Heart left ventricle (tissue), 16 donors: Measurements from ENCODE around the gene ZNF410. TPM values are rescaled to one million over a fixed set of nuclear protein-coding genes. Genes with fewer than 3 reads are reported as not detected.

ENCODE experiments used
- ATAC-seq, 4 donors: fragments of 200-7000 bp; cut with Tn5 transposase; one replicate each; pipeline ENCODE4 v1.9.1; 2020 to 2022; ENCODE audit warnings: moderate library complexity in 4 of 4, mild to moderate bottlenecking in 3 of 4, moderate number of reproducible peaks in 1 of 4
- DNase-seq, 5 donors: peaks; one replicate each; pipeline ENCODE4 v3.0.0-alpha.2; 2020
- H3K27ac ChIP-seq, 12 donors: fragments of 200-600 bp; sonication (generic) in 4 of 12; one replicate each; pipeline versions ENCODE4 v1.5.0 to v1.8.0; 2016 to 2022; ENCODE audit warnings: mild to moderate bottlenecking in 2 of 12
- H3K27me3 ChIP-seq, 9 donors: fragments of 200-600 bp; sonication (generic) in 2 of 9; one replicate each; pipeline versions ENCODE4 v1.5.1 to v1.8.0; 2016 to 2022; ENCODE audit warnings: mild to moderate bottlenecking in 3 of 9
- H3K36me3 ChIP-seq, 9 donors: fragments of 200-600 bp; sonication (generic) in 2 of 9; one replicate each; pipeline versions ENCODE4 v1.5.0 to v1.8.0; 2018 to 2022; ENCODE audit warnings: mild to moderate bottlenecking in 2 of 9
- H3K4me1 ChIP-seq, 12 donors: fragments of 200-600 bp; sonication (generic) in 4 of 12; one replicate each; pipeline versions ENCODE4 v1.5.0 to v1.8.0; 2016 to 2022; ENCODE audit warnings: mild to moderate bottlenecking in 3 of 12
- H3K4me3 ChIP-seq, 12 donors: fragments of 200-600 bp; sonication (generic) in 4 of 12; one replicate each; pipeline versions ENCODE4 v1.5.0 to v1.8.0; 2017 to 2022; ENCODE audit warnings: mild to moderate bottlenecking in 9 of 12, moderate library complexity in 4 of 12
- H3K9me3 ChIP-seq, 12 donors: fragments of 200-600 bp; sonication (generic) in 4 of 12; one replicate each; pipeline versions ENCODE4 v1.5.0 to v1.8.0; 2016 to 2022; ENCODE audit warnings: mild to moderate bottlenecking in 1 of 12
- POLR2A ChIP-seq, 2 donors: fragments of 450-650 bp; IDR thresholded peaks; one replicate each; pipeline ENCODE4 v1.6.1; 2017; ENCODE audit warnings: antibody characterized with exemption in 2 of 2, mild to moderate bottlenecking in 2 of 2, moderate library complexity in 2 of 2
- WGBS, 4 donors: extraction: QIAGEN DNeasy Blood & Tissue Kit in 2 of 4; methylation state at CpG; one replicate each; pipeline versions ENCODE4 v1.1.5 to v1.1.7; 2013 to 2018; 5-methylcytosine and 5-hydroxymethylcytosine counted together
- intact Hi-C, 10 donors: fragments of 100-400 bp; cut with DNase I; formaldehyde crosslinking; loops; one replicate each; pipeline versions ENCODE4 v1.11.1 to v1.14.2; 2022
- polyA plus RNA-seq, 2 donors: library from polyadenylated mRNA; stranded (reverse); fragments of 200-250 nt; gene quantifications; one replicate each; pipeline ENCODE4 v1.2.3, GENCODE V29; 2013
- total RNA-seq, 9 donors: library from RNA; depleted of rRNA in 2 of 9; stranded (reverse); fragments of >200 nt in 2 of 9; fragmentation: NEBNext Ultra II Directional in 3 of 9; extraction: Animal tissue kit (Norgen Biotek cat#: 25700) in 3 of 9; gene quantifications; one replicate each; pipeline versions ENCODE4 v1.1.0 to v1.2.4, GENCODE V29; 2016 to 2023
- TF ChIP-seq, protein P1 (sequence below), 12 donors: fragments of 200-600 bp; sonication (generic) in 4 of 12; IDR thresholded peaks; one replicate each; pipeline versions ENCODE4 v1.5.0 to v1.8.0; 2018 to 2022; ENCODE audit warnings: antibody characterized with exemption in 12 of 12, mild to moderate bottlenecking in 5 of 12
- donor health status: ischemic (EF 13 %, LVEDD 7.1; RV severe dilation, severe dysfunction).
- donor health status: healthy with polysubstance abuse.
- donor health status: DM: no; HTN: yes; CAD: no.
- donor health status: DM: no; HTN: no; CAD: no.
- donor health status: ischemic (EF 25% LVEDD 6.9; RV normal size, moderate dysfunction).
- donor health status: ischemic (EF 25% LVEDD 5.7; RV mildly dilated, moderate dysfunction).
- donor health status: healthy.
- donor health status: DM: yes; HTN: yes; CAD: no.
- donor health status: ischemic (EF 35%, LVEDD 5.7; RV mildly dilated, moderate dysfunction).
- donor health status: nonischemic (EF 11% LVEDD 7.7; RV severe dilation, severe dysfunction).
- donor health status: DM: yes; HTN: yes; CAD: no.
- donor health status: PGD.
- donor health status: ischemic (EF 29% LVEDD 5.4; RV normal size, mild dysfunction).
- donor health status: nonischemic (EF 23%, LVEDD 6.1; RV moderate dilation, normal function).

ZNF410 gene
- total and polyA plus RNA-seq, 11 donors: 11.9 to 29.0 (median 20.1) TPM

DNA sequence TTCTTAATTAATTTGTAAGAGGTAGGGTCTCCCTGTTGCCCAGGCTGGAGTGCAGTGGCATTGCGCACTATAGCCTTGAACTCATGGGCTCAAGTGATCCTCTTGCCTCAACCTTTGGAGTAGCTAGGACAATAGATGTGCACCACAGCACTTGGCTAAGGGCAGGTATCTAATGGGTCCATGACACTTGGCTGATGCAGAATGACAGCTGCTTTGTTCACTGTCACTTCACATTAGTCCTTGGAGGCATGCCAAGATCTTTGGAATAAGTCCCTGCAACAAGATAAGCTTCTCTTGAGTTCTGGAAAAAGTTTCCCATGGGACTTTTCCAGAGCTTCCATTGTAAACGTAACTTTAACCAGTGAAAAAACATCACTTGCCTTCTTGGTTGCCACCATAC, 86.8 kb downstream of the ZNF410 start:
- TF ChIP-seq, protein P1, sequence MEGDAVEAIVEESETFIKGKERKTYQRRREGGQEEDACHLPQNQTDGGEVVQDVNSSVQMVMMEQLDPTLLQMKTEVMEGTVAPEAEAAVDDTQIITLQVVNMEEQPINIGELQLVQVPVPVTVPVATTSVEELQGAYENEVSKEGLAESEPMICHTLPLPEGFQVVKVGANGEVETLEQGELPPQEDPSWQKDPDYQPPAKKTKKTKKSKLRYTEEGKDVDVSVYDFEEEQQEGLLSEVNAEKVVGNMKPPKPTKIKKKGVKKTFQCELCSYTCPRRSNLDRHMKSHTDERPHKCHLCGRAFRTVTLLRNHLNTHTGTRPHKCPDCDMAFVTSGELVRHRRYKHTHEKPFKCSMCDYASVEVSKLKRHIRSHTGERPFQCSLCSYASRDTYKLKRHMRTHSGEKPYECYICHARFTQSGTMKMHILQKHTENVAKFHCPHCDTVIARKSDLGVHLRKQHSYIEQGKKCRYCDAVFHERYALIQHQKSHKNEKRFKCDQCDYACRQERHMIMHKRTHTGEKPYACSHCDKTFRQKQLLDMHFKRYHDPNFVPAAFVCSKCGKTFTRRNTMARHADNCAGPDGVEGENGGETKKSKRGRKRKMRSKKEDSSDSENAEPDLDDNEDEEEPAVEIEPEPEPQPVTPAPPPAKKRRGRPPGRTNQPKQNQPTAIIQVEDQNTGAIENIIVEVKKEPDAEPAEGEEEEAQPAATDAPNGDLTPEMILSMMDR (IDR thresholded peaks at IDR 0.05): no peak
- no peak for TF ChIP-seq POLR2A (IDR thresholded peaks at IDR 0.05)
- H3K27ac ChIP-seq: no peak overlapping the region
- intact Hi-C loops: no loop called here
- peaks cover 0 to 92% (median 58%) of the 10 kb centered on the region in 9 donors for H3K36me3 ChIP-seq
- ATAC-seq (peak in 2 of 4 donors; percentile 41 to 49), DNase-seq (peak in 1 of 5 donors; percentile 14)
- 55 to 68% (median 62%) methylated on average over 2 of the region's 2 CpGs for WGBS, 4 donors
- H3K4me3 ChIP-seq: no peak overlapping the region
- H3K4me1 ChIP-seq: peaks cover 0 to 9% (median 0%) of the 10 kb centered on the region in 12 donors
- H3K27me3 ChIP-seq: no peaks in the 10 kb centered on the region
- no peaks in the 10 kb centered on the region for H3K9me3 ChIP-seq

DNA sequence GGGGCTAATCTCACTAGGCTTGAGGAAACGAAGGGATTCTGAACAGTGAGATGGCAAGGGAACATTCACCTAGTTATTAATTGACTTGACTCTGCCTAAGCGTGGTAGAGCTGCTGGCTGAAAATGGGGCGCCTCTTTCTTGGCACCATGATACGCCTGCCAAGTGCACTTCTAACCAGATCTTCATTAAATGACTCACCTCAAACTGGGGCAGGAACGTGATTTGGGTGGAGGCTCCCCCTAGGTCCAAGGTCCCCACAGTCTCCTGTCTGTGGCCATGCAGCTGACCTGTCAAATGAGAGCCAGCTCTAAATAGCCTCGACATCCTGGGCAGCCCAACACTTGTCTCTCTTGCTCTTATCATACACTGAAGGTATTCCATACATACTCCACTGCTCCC, 89.5 kb downstream of the ZNF410 start:
- WGBS, 4 donors: 83 to 95% (median 89%) methylated on average over 6 of the region's 6 CpGs
- TF ChIP-seq POLR2A (IDR thresholded peaks at IDR 0.05): no peak
- TF ChIP-seq, protein P1 (IDR thresholded peaks at IDR 0.05): no peak
- Histone ChIP-seq H3K4me1 (peaks cover 0 to 9% (median 0%) of the 10 kb centered on the region in 12 donors), H3K9me3 (no peaks in the 10 kb centered on the region), H3K36me3 (peaks cover 0 to 67% (median 40%) of the 10 kb centered on the region in 9 donors), H3K27ac (no peak overlapping the region), H3K4me3 (no peak overlapping the region), H3K27me3 (no peaks in the 10 kb centered on the region)
- no peak for DNase-seq
- no peak for ATAC-seq
- intact Hi-C loops: no loop called here

DNA sequence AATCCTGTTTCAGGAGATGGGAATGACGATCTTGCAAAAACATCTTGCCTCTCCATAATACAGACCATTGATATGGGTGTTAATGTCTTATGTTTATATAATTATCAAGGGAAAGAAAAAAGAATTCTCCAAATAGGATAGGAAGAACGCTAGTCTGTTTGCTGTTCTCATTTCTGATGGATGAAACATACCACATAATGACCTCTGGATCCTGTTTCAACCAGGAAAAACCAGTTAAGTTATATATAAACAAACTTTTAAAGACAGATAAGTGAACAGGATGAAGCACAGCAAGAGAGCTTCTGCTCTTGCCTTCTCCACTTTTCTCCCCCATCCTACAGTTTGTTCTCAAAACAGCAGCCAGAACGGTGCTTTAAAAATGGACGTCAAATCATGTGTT, 91.2 kb downstream of the ZNF410 start:
- peaks cover 0 to 67% (median 40%) of the 10 kb centered on the region in 9 donors for H3K36me3 ChIP-seq
- intact Hi-C loops: no loop called here
- TF ChIP-seq POLR2A (IDR thresholded peaks at IDR 0.05): no peak
- TF ChIP-seq, protein P1 (IDR thresholded peaks at IDR 0.05): no peak
- no peak overlapping the region for H3K27ac ChIP-seq
- no peak for ATAC-seq
- H3K9me3 ChIP-seq: no peaks in the 10 kb centered on the region
- DNase-seq: no peak
- no peaks in the 10 kb centered on the region for H3K27me3 ChIP-seq
- H3K4me1 ChIP-seq: peaks cover 0 to 9% (median 0%) of the 10 kb centered on the region in 12 donors
- no peak overlapping the region for H3K4me3 ChIP-seq
- 46 to 80% (median 64%) methylated on average over 4 of the region's 4 CpGs for WGBS, 4 donors

Other genes starting within 250 kb of the ZNF410 start
- 10 to 100 TPM in 7 of 9 donors, 1 to 10 TPM in 2; 5.2 to 24.5 (median 13.3) TPM for gene DNAL1, start 241.9 kb upstream of the ZNF410 start, total RNA-seq
- 10 to 100 TPM in 1 of 2 donors, 1 to 10 TPM in 1; 8.9 to 19.2 TPM for gene DNAL1, start 241.9 kb upstream of the ZNF410 start, polyA plus RNA-seq
- 10 to 100 TPM; 14.5 to 32.3 (median 25.9) TPM for gene PNMA1, start 172.5 kb upstream of the ZNF410 start, total RNA-seq
- gene PNMA1, start 172.5 kb upstream of the ZNF410 start, polyA plus RNA-seq: 10 to 100 TPM in 1 of 2 donors, 1 to 10 TPM in 1; 7.4 to 27.3 TPM
- 10 to 100 TPM; 20.1 to 55.8 (median 26.3) TPM for gene PTGR2, start 35.0 kb upstream of the ZNF410 start, total RNA-seq
- 10 to 100 TPM; 10.1 to 30.9 TPM for gene PTGR2, start 35.0 kb upstream of the ZNF410 start, polyA plus RNA-seq
- 1 to 10 TPM; 2.8 to 6.5 (median 3.6) TPM for gene FAM161B, start 63.2 kb downstream of the ZNF410 start, total RNA-seq
- gene FAM161B, start 63.2 kb downstream of the ZNF410 start, polyA plus RNA-seq: 1 to 10 TPM; 1.9 to 4.7 TPM
- gene COQ6, start 63.4 kb downstream of the ZNF410 start, total RNA-seq: 100 to 1,000 TPM in 1 of 9 donors, 10 to 100 TPM in 8; 30.4 to 115 (median 48.4) TPM
- gene COQ6, start 63.4 kb downstream of the ZNF410 start, polyA plus RNA-seq: 10 to 100 TPM; 30.4 to 34.3 TPM
- 10 to 100 TPM in 1 of 9 donors, 1 to 10 TPM in 8; 5.5 to 12.3 (median 6.8) TPM for gene ENTPD5, start 132.4 kb downstream of the ZNF410 start, total RNA-seq
- 1 to 10 TPM; 4.7 to 5.8 TPM for gene ENTPD5, start 132.4 kb downstream of the ZNF410 start, polyA plus RNA-seq
- gene BBOF1, start 132.5 kb downstream of the ZNF410 start, total RNA-seq: 1 to 10 TPM; 2.1 to 8.9 (median 4.0) TPM
- 1 to 10 TPM; 3.5 to 5.1 TPM for gene BBOF1, start 132.5 kb downstream of the ZNF410 start, polyA plus RNA-seq
- gene ALDH6A1, start 197.6 kb downstream of the ZNF410 start, total RNA-seq: 100 to 1,000 TPM in 1 of 9 donors, 10 to 100 TPM in 8; 39.0 to 103 (median 71.3) TPM
- gene ALDH6A1, start 197.6 kb downstream of the ZNF410 start, polyA plus RNA-seq: 10 to 100 TPM; 16.5 to 30.8 TPM
- 10 to 100 TPM in 3 of 9 donors, 1 to 10 TPM in 6; 4.2 to 14.5 (median 8.9) TPM for gene LIN52, start 198.1 kb downstream of the ZNF410 start, total RNA-seq
- 10 to 100 TPM in 1 of 2 donors, 1 to 10 TPM in 1; 5.4 to 11.8 TPM for gene LIN52, start 198.1 kb downstream of the ZNF410 start, polyA plus RNA-seq